Anterior cingulate cortex (tissue), 58 donors: Measurements from ENCODE around the gene NID1.

Source experiments
- DNase-seq, 58 donors: peaks; one replicate each; lab custom pipeline; 2025; lab: John Stamatoyannopoulos, UW

NID1 gene

DNA sequence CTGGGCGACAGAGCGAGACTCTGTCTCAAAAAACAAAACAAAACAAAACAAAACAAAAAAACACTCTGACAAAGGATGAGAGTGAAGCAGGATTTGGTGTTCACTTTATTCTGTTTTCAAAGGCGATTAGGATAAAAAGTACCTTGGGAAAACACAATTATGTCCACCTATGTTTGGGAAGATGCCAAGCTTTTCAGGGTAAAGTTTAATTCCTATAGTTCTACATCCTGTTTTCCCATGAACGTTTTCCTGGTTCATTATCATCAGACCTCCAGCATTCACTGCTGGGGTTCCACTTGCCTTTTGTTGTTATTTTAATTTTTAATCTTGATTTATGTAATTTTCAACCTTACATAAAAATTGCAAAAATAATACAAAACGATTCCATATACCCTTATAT, 4.9 kb upstream of the NID1 start:
- DNase-seq, result no peak

DNA sequence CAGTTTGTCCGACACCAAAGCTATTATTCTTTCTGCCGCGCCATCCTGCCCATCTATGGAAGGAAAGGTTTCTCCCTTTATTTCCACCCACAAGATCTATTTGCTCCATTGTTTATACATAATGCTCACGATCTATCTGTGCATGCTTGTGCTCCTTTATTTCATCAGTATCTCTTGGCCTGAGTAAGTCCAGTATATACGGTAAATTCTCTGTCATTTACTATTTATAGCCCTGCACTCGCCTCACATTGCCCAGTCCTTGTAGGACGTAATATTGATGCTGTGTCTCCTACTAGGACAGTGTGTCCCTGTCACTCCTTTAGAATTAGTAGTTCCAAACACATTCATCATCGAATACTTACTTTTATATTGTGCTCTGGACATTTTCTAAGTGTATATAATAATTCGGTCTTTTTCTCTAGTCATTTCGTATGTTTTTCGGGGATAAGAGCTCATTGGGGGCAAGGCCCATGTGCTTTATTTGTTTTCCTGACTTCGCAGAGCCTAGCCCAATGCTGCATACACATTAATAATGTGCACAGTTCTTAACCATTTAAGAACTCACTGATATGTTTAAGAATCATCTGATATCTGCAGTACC, 3.1 kb upstream of the NID1 start:
- DNase-seq, result no peak

DNA sequence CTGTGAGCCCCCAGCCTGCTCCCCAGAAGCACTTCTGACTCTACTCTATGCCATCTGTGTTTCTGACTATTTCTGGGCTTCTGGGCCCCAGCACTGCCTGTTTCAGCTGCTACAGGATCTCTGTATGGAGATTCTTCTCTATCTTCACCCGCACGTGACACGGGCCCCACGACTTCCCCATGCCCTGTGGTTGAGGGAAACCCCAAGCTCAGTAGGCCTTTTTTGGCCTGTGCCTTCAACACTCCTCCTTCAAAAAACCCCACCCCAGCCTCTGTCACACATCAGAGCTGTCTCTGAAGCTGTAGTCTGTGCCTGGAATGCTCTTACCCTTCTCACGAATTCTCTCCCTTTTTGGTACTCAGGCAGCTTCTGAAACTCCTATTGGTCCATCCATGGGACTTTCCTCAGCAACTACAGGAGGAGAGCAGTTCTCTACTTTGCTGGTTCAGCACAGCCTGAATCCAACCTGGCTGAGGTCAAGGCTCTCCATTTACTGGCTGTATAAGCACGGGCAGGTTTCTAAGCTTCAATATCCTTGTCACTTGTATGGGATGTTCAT, 2.0 kb upstream of the NID1 start:
- DNase-seq, result peak in 5 of 58 donors; percentile 2 to 7 (median 3)

DNA sequence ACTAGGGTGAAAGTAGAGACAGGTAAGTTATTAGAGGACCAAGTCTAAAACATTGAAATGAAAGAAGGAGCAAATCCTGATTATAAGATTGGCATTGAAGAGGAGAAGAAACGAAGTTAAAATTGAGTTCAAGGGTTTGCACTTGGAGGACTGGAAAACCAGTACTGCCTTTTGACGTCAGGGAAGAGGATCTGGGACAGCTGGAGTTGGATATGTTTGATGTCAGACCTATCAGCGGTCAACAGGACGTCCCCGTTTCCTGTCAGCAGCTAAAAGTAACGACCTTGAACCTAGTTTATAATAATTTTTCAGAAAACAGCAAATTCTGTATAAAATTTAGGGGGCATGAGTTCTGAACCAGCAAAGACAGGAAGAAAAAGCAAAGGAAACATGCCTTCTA, 1.2 kb upstream of the NID1 start:
- no peak for DNase-seq

DNA sequence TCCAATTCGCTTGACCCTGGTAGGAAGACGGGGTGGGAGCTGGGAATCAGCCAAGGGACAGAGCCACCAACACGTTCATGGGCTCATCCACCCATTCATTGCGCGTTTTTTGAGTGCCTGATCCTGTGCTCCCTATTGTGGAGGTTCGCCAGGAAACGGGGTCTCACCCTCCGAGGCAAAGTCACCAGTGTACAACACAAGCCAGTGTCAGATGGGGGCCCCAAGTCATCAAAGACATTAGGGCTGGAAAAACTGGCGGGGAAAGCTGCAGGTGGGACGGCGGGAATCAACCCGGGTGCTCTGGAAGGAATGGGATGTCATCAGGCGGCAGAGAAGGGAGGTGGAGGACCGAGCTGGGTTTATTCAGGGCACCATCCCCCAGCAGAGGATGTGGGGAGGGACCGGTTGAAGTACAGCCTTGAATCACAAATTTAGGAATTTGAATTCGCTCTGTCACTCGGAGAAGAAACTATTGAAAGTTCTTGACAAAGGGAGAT, 667 bp upstream of the NID1 start:
- DNase-seq, result no peak

DNA sequence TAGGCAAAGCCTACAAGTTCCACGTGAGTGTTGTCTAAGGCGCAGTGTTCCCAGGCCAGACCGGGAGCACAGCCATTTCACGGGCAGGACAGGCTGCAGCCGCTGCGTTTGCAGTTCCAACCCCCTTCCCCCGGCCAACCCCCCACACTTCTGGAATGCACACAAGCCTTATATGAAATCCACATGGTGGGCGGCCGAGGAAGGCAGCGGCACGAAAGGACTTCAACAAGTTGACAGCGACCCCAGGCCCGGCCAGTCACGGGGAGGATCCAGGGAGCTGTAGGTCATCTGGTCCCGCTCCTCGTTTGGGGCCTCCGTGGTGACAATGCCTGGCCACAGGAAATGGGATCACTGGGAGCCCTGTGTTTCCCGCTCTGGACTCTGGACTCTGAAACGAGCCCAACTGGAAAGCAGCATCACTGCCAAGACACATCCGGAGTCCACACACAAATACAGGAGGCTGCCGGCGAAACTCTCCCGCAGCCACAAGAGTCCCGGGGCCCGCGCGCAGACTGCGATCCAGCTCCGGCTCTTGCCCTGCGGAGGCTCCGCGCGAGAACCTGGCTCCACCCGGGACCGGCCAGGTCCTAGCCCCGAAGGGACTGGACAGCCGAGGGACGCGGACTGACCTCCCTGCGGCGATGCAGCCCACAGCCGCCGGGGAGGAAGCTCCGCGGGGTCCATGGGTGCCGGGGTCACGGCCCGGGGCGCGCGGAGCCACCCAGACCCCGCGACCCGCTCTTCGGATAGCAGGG, 794 bp downstream of the NID1 start:
- DNase-seq, result peak in 47 of 58 donors; percentile 16 to 84 (median 49)

DNA sequence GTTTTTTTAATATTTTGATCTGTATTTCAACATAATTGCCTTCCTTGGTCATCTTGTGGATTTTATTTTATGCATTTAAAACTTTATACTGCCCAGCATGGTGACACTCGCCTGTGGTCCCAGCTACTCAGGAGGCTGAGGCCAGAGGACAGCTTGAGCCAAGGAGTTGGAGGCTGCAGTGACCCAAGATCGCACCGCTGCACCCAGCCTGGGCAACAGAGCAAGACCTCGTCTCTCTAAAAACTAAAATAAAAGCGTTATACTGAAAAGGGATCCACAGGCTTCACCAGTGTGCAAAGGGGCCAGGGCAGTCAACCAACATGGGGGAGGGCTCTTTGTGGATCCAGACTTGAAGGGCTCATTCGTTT, 1.4 kb downstream of the NID1 start:
- DNase-seq, result peak in 1 of 58 donors; percentile 61

DNA sequence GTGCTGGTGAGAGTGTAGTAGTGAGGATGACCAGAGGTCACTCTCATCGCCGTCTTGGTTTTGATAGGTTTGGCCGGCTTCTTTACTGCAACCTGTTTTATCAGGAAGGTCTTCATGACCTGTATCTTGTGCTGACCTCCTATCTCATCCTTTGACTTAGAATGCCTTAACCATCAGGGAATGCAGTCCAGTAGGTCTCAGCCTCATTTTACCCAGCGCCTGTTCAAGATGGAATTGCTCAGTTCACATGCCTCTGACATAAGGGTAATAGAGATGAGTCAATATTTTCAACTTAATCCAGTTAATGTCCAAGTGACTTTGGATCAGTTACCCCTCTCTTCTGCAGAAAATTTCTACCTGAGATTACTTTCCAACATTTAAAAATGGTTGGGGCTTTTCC, 4.6 kb downstream of the NID1 start:
- no peak for DNase-seq

DNA sequence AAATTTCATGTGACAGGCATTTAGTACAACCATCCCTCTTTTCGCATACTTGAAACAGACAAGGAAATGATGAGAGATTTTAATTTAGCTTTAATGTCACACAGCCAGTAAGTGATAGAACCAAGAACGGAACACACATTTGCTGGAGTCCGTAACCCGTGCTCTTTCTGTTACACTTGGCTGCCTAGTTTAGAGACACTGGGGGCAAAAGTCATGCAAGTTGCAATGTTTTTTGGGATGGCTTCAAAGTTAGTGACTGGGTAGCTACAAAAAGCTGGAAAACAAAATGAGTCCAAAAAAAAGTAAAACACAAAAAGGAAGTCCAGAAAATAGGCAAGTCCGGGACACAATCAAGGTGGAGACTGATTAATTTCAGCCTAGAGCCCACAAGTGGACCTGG, 5.9 kb downstream of the NID1 start:
- no peak for DNase-seq

DNA sequence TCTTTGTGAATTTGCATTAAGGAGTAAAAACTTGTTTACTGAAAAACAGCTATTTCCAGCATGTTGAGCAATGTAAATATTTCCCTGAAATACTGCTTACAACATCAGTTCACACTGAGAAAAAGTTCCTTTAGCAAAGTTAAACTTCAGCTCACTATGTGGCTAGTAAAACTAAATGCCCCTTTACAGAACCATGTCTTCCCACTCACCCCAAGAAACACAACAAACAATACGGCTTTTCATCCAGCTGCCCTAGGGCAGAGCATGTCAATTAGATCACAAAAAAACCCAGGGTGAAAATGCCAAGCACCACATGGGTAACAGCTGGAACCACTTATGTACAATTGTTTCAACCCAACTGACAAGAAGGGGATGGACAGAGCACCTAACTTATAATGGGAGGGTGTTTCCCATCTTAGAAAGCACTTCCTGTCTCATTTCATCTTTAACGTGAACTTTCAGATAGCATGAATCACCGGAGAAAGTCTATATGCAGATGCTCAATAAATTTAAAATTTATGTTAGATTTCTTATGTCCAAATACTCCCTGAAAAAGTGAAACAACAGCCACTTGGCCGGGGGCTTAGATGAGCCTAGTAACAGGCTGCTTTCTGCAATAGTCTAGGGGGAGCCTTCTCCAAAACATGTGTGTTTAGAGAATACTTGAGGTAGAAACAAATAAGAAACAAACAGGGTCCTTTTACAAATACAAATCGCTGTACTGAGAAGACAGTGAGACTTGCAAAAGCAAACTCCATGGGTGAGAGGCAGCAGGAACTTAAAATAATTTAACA, 6.6 kb downstream of the NID1 start:
- no peak for DNase-seq

DNA sequence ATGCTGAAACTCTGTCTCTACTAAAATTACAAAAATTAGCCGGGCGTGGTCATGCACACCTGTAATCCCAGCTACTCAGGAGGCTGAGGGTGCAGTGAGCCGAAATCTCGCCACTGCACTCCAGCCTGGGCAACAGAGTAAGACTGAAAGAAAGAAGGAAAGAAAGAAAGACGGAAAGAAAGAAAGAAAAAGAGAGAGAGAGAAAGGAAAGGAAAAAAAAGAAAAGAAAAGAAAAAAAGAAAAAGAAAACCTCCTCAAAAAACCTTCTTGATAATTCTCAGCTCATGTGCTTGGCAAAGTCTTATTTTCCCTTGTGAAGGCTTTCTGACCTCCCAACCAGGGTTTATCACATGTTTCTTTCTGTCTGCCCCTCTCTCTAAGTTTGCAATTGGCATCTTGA, 7.3 kb downstream of the NID1 start:
- no peak for DNase-seq

DNA sequence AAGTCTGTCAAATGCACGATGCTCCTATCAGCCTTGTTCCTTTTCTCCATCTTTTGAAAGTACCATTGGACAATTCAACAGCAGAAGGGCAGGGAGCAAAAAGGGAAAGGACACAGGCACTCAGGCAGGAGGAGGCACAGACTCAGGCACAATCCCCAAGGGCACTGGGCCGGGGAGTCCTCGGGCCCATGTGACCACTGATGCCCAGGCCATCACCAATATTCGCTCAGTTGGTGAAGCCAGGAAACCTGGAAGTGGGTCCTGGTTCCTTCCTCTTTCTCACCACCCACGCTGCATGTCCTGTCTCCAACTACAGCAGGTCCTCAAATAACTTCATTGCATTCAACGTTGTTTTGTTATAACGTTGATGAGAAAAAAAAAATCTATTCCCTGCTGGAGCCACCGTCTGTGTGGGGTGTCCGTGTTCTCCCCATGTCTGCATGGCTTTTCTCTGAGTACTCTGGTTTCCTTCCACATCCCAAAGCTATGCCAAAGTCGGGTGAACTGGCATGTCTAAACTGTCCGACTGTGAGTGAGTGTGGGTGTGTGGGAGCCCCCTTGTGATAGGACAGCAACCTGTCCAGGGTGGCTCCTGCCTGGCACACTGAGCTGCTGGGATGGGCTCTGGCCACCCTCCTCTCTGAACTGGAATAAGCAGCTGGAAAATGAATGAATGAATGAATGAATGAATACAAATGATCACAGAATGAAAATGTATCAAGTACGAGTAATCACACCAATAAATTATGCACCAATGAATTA, 12.5 kb downstream of the NID1 start:
- DNase-seq, result peak in 2 of 58 donors; percentile 6 to 7

DNA sequence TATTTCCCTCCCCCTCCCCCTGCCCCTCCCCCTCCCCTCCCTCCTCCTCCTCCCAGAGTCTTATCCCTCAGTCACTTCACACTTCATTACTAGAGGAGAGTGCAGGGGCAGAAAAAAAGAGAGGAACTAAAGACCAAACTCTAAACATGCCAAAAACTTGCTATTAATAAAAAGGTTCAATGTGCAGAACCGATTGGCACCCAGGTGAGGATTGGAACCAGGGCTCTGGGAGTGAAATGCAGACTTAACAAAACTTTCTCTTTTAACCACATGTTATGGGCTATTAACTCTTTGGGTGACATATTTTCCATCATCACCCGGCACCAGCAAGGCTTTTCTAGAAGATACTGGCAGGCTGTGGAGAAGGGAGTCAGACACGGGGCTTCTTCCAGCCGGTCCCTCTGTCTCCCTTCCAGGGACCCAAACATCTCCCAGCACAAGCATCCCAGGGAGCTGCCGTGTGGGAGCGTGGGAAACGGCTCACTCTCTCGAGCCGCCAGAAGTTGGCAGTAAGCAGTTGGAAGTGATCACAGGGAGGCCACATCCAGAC, 13.6 kb downstream of the NID1 start:
- peak in 34 of 58 donors; percentile 3 to 74 (median 28) for DNase-seq

DNA sequence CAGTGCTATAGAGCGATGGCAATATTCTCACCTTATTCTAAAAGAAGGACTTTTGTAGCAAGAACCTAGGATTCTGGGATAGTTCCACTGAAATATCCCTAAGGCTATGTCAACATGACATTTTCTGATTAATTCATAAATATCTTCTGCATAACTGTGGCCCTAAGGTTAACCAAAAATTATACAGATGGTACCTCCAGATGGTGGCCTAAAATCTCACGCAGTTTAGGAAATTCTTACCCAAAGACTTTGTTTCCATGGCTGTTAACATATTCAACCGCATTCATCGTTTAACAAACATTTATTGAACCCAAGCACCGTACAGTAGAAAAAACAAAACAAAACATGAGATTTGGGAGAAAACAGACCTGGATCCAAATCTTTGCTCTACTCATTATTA, 19.1 kb downstream of the NID1 start:
- no peak for DNase-seq

DNA sequence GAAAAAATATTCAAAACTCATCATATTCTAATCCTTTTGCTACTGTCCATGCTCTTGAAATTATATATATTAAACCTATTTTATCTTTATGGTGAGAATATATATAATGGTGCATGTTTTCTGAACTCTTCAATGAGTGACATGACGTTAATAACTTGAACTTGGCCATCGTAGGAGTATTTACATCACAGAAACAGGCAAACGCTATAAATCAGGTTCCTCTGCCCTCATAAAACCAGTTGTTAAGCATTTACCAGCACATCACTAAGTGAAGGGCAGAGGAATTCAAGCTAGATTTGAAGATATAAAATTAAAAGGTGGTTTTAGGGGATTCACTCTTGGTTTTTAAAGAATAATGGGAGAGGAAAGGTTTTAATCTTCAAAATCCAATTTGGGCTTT, 20.5 kb downstream of the NID1 start:
- DNase-seq, result no peak

DNA sequence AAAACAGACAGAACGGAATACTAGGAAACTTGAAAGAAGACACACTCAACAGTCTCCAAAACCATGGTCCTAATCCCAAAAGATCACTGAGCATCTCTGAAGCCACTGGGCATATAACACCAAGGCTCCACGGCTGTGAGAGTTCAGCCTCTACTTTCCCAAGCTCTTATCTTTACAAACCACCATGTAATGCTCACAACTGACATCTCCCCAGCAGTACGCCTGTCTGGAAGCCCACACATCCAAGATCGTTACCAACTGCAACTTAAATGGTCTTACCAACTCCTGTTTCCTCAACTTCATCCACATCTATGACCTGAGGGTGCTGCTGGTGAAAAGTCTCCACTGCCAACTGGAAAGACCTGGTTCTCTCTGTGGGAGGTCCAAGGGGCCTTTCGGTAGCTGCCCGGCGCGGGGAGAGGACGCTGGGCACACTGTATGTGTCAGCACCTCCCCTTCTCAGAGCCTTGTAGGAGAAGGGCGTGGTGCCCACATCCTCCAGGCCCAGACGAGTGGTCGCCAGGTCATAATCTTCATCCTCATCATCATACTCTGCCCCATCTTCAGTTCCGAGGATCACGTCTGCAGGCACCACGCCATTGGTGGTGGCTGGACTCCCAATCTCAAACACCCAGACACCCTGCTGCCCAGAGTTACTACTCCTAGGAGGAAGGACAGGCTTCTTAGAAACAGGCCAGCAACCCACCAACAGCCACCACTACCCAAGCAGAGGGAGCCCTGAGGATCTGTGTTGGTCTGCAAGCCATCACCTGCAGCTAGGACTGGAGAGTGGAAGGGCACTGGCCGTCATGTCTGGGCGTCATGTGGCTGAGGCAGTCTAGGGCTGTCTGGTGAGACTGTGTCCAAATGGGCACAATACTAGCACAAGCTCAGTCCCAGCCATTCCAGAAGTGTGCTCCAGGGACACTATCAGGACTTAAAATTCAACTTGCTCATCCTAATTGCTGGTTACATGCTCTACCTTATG, 23.0 kb downstream of the NID1 start:
- no peak for DNase-seq

DNA sequence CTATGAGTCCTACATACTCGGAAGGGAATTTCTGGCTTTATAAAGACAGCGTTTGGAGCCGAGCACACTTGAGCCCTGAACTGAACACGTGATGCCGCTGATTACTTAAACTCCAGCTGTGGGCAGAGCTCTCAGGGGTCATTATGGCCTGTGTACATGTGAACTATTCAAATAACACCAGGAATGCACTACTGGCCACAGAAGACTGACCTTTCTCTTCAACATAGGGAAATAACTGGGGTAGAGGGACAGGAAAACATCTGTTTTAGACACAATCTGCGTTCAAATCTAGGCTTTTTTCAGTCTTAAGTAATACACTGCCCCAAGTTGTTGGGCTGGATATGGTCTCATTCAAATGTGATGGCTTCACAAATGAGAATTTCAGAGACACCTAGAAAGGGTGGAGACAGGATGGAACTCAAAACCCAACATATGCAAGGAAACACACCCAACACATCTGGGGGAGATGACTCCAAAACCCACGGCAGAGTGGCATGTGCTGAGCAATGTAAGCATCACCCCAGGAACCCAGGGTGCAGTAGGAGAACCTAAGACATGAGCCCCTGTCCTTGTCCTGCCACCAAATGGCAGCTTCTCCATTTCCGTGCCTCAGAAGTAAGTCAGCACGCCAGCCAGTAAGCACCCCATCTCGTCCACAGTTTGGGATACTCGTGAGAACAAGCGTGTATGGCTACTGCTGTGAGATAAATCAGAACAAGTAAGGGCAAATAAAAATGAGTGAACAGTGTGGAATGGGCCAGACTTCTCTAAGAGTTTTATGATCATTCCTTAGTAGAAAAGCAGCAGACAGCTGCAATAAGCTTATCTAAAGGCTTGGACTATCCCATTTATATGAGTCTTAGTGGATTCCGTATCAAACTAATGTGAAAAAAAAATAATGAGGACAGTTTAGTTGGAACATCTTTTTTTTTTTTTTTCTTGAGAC, 24.9 kb downstream of the NID1 start:
- no peak for DNase-seq

DNA sequence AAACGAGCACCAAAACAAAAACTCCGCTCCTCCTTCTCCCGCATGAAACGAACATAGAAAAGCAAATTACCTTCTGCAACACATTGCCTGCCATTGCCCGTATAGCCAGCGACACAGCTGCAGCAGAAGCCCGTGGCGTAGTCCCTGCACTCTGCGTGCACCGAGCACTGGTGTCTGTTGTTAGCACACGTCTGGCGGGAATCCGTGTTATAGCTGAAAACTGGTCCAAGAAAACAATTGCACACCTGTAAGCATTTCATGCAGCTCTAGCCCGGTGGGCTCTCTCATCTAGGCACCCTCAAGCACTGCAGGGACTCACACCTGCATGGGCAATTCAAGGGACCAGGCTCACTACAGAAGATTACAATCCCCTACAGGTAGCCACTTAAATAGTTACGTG, 26.9 kb downstream of the NID1 start:
- no peak for DNase-seq
